Progenitor cell of endocrine pancreas (in vitro differentiated cells): ENCODE data around the gene CDH23. TPM values are rescaled to one million over a fixed set of nuclear protein-coding genes. Genes with fewer than 3 reads are reported as not detected.

Source experiments
- DNase-seq: peaks from one replicate; pipeline ENCODE4 v3.0.0; 2021; ENCODE audit warnings: low spot score; ENCODE audit not compliant: unreplicated experiment
- H3K27ac Mint-ChIP-seq: 2 replicates; pipeline ENCODE4 v1.8.0; 2021; ENCODE audit warnings: mild to moderate bottlenecking, moderate library complexity, mixed read lengths
- H3K27me3 Mint-ChIP-seq: 2 replicates; pipeline ENCODE4 v1.8.0; 2021; ENCODE audit warnings: mixed read lengths
- H3K36me3 Mint-ChIP-seq: 2 replicates; pipeline ENCODE4 v1.8.0; 2022; ENCODE audit warnings: mixed read lengths; ENCODE audit not compliant: insufficient read depth
- H3K4me1 Mint-ChIP-seq: 2 replicates; pipeline ENCODE4 v1.8.0; 2021; ENCODE audit warnings: low read depth, mixed read lengths
- H3K4me3 Mint-ChIP-seq: 2 replicates; pipeline ENCODE4 v1.8.0; 2021; ENCODE audit warnings: low read depth, mild to moderate bottlenecking, moderate library complexity, mixed read lengths
- H3K9me3 Mint-ChIP-seq: 2 replicates; pipeline ENCODE4 v1.8.0; 2021; ENCODE audit warnings: low read depth, mixed read lengths
- total RNA-seq: library from RNA; stranded (reverse); gene quantifications from 2 replicates; pipeline ENCODE4 v1.2.1, GENCODE V29; 2021
- TF ChIP-seq, protein P1 (sequence below): fragments of 200-600 bp; sonication (generic); IDR thresholded peaks from one replicate; pipeline ENCODE4 v1.5.0; 2021; ENCODE audit warnings: antibody characterized with exemption, mild to moderate bottlenecking; ENCODE audit not compliant: unreplicated experiment

The CDH23 gene
- total RNA-seq, 1 donor from 2014 or later: 0.43 TPM

GRCh38 chr10:71442859-71443570 is 46.3 kb downstream of the CDH23 start:
- no peak for DNase-seq
- no peaks in the 10 kb centered on the region for H3K36me3 Mint-ChIP-seq
- no peak overlapping the region for H3K4me3 Mint-ChIP-seq
- H3K27me3 Mint-ChIP-seq: peaks cover 20% of the 10 kb centered on the region
- H3K27ac Mint-ChIP-seq: no peak overlapping the region
- no peaks in the 10 kb centered on the region for H3K4me1 Mint-ChIP-seq
- TF ChIP-seq, protein P1, sequence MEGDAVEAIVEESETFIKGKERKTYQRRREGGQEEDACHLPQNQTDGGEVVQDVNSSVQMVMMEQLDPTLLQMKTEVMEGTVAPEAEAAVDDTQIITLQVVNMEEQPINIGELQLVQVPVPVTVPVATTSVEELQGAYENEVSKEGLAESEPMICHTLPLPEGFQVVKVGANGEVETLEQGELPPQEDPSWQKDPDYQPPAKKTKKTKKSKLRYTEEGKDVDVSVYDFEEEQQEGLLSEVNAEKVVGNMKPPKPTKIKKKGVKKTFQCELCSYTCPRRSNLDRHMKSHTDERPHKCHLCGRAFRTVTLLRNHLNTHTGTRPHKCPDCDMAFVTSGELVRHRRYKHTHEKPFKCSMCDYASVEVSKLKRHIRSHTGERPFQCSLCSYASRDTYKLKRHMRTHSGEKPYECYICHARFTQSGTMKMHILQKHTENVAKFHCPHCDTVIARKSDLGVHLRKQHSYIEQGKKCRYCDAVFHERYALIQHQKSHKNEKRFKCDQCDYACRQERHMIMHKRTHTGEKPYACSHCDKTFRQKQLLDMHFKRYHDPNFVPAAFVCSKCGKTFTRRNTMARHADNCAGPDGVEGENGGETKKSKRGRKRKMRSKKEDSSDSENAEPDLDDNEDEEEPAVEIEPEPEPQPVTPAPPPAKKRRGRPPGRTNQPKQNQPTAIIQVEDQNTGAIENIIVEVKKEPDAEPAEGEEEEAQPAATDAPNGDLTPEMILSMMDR: no peak
- no peaks in the 10 kb centered on the region for H3K9me3 Mint-ChIP-seq

GRCh38 chr10:71443676-71444075 is 47.0 kb downstream of the CDH23 start:
- H3K27ac Mint-ChIP-seq: no peak overlapping the region
- no peaks in the 10 kb centered on the region for H3K4me1 Mint-ChIP-seq
- H3K27me3 Mint-ChIP-seq: peaks cover 20% of the 10 kb centered on the region
- TF ChIP-seq, protein P1: no peak
- H3K36me3 Mint-ChIP-seq: no peaks in the 10 kb centered on the region
- no peaks in the 10 kb centered on the region for H3K9me3 Mint-ChIP-seq
- H3K4me3 Mint-ChIP-seq: no peak overlapping the region
- DNase-seq: no peak

GRCh38 chr10:71444284-71445054 is 47.7 kb downstream of the CDH23 start:
- Mint-ChIP-seq H3K4me3 (no peak overlapping the region), H3K9me3 (no peaks in the 10 kb centered on the region), H3K36me3 (no peaks in the 10 kb centered on the region), H3K27me3 (peaks cover 20% of the 10 kb centered on the region), H3K4me1 (no peaks in the 10 kb centered on the region), H3K27ac (no peak overlapping the region)
- TF ChIP-seq, protein P1: no peak
- no peak for DNase-seq

DNA sequence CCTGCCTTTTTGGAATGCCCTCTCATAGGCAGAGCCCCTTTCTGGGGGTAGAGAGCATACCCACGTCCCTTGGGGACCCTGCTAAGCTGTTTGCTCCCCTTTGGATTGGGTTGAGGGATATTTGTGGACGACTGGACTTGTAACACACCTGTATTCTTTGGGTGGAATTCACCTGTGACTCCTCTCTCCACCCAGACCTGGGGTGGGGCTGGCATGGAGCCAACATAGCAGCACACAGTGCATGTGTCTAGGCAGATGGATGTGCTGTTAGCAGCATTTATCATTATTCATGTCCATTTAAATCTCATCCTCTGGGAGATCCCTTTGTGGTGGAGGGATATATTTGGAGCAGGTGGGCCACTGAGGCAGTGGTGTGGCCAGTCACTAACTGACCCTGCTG is 51.0 kb downstream of the CDH23 start:
- H3K27me3 Mint-ChIP-seq: peaks cover 12% of the 10 kb centered on the region
- DNase-seq: no peak
- no peaks in the 10 kb centered on the region for H3K9me3 Mint-ChIP-seq
- no peaks in the 10 kb centered on the region for H3K4me1 Mint-ChIP-seq
- H3K4me3 Mint-ChIP-seq: no peak overlapping the region
- TF ChIP-seq, protein P1: no peak
- H3K36me3 Mint-ChIP-seq: no peaks in the 10 kb centered on the region
- H3K27ac Mint-ChIP-seq: no peak overlapping the region

DNA sequence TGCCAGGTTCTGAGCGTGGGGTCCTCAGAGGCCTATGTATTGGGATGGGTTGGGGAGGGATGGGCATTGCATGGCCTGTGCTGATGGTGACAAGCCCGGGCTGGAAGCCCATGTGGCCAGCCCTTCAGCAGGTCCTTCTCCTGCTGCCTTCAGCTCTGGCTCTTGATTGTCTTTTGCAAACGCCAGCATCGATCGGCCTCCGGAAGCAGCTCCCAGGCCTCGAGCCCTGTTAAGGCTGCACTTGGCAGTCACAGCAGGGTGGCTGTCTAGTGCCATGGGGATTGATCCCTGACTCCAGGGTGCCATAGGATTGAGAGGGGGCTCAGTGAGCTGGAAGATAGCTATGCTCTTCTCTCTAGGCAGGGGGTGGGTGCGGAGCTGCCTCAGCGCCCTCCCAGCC is 51.4 kb downstream of the CDH23 start:
- Mint-ChIP-seq H3K27ac (no peak overlapping the region), H3K4me3 (no peak overlapping the region), H3K9me3 (no peaks in the 10 kb centered on the region), H3K36me3 (no peaks in the 10 kb centered on the region), H3K4me1 (no peaks in the 10 kb centered on the region), H3K27me3 (peaks cover 11% of the 10 kb centered on the region)
- DNase-seq: no peak
- TF ChIP-seq, protein P1: no peak
